GM21528 (cell line): Measurements from ENCODE around the gene NPB.

ENCODE experiments used
- ATAC-seq: cut with Tn5 transposase; IDR thresholded peaks from one replicate; pipeline ENCODE4 v1.9.1; 2021; ENCODE audit warnings: mild to moderate bottlenecking, moderate library complexity; ENCODE audit not compliant: unreplicated experiment, low FRiP score

Gene NPB

GRCh38 chr17:81902023-81902652 lies at the start of gene NPB:
TSS of gene NPB (plus strand) at chr17:81902238. CDS start at chr17:81902278, 40 bp downstream.
- ATAC-seq = no peak

GRCh38 chr17:81854974-81855774 lies 46.9 kb upstream of the NPB start:
- ATAC-seq = no peak

GRCh38 chr17:81858170-81858966 lies 43.7 kb upstream of the NPB start:
- ATAC-seq = no peak

GRCh38 chr17:81858967-81859905 lies 42.8 kb upstream of the NPB start:
- no peak for ATAC-seq

- ATAC-seq = peak; percentile 3
Observed at GRCh38 chr17:81859906-81860755, 41.9 kb upstream of the NPB start, which contains the start of gene P4HB. TSS of gene P4HB (minus strand) at chr17:81860535. CDS start at chr17:81860471, 64 bp downstream.

GRCh38 chr17:81860756-81861568 lies 41.1 kb upstream of the NPB start:
- peak; percentile 82 for ATAC-seq

GRCh38 chr17:81863123-81863675 lies 38.8 kb upstream of the NPB start:
- ATAC-seq = no peak

GRCh38 chr17:81863833-81864768 lies 37.9 kb upstream of the NPB start:
- ATAC-seq = no peak

- no peak for ATAC-seq
Observed at GRCh38 chr17:81865358-81865732, 36.7 kb upstream of the NPB start.

GRCh38 chr17:81865733-81866439 lies 36.2 kb upstream of the NPB start:
- no peak for ATAC-seq

- no peak for ATAC-seq
Observed at GRCh38 chr17:81866440-81867169, 35.4 kb upstream of the NPB start.

GRCh38 chr17:81867170-81867990 lies 34.7 kb upstream of the NPB start:
- ATAC-seq = no peak

GRCh38 chr17:81867991-81868673 lies 33.9 kb upstream of the NPB start:
- ATAC-seq = no peak

- no peak for ATAC-seq
Observed at GRCh38 chr17:81868674-81869220, 33.3 kb upstream of the NPB start.
